ENCODE measurements around the gene FOLR3. TPM values are rescaled to one million over a fixed set of nuclear protein-coding genes. Genes with fewer than 3 reads are reported as not detected.

The FOLR3 gene
- total RNA-seq, 2 experiments from 2014 or later = not detected

DNA sequence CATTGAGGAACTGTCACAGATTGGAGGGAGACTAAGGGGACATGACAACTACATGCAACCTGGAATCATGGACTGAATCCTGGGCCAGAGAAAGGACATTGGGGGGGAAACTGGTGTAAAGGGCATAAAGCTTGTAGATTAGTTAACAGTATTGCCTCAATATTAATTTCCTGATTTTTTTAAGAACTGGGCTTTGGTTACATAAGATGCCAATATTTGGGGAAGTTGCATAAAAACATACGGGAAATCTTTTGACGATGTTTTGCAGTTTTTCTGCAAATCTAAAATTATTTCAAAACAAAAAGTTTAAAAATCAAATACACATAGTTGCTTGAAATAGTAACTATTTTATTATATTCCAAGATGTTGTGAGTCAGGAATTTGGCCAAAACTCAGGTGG is 2.9 kb upstream of the FOLR3 start:
- ChIA-PET POLR2A (no interaction called here), CTCF (ENCODE audit: unreplicated experiment) (no interaction called here)
- H3K79me2 ChIP-seq (ENCODE audit: insufficient read depth, low read depth, low read length) = no peaks in the 10 kb centered on the region
- intact Hi-C loops (cut with micrococcal nuclease; ENCODE audit: unreplicated experiment) = no loop called here
- H3K4me1 ChIP-seq (ENCODE audit: insufficient read depth, low read length, poor library complexity, severe bottlenecking) = no peaks in the 10 kb centered on the region
- BruUV-seq (replicated peaks) = no TSS peak
- no peaks in the 10 kb centered on the region for H3K9me2 ChIP-seq (ENCODE audit: insufficient read depth, low read length)
- no peak for TF ChIP-seq EZH2phosphoT487 (IDR thresholded peaks at IDR 0.05; ENCODE audit: borderline replicate concordance, low read depth, low read length)
- TF ChIP-seq, protein P1, sequence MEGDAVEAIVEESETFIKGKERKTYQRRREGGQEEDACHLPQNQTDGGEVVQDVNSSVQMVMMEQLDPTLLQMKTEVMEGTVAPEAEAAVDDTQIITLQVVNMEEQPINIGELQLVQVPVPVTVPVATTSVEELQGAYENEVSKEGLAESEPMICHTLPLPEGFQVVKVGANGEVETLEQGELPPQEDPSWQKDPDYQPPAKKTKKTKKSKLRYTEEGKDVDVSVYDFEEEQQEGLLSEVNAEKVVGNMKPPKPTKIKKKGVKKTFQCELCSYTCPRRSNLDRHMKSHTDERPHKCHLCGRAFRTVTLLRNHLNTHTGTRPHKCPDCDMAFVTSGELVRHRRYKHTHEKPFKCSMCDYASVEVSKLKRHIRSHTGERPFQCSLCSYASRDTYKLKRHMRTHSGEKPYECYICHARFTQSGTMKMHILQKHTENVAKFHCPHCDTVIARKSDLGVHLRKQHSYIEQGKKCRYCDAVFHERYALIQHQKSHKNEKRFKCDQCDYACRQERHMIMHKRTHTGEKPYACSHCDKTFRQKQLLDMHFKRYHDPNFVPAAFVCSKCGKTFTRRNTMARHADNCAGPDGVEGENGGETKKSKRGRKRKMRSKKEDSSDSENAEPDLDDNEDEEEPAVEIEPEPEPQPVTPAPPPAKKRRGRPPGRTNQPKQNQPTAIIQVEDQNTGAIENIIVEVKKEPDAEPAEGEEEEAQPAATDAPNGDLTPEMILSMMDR (conservative IDR thresholded peaks at IDR 0.05; ENCODE audit: low read length) = no peak
- no peaks in the 10 kb centered on the region for H3K36me3 ChIP-seq (ENCODE audit: insufficient read depth, low read length)
- no peak for DNase-seq (ENCODE audit: low spot score)
- H3K4me3 ChIP-seq (ENCODE audit: low read depth, low read length, poor library complexity, severe bottlenecking) = no peak overlapping the region
- no peaks in the 10 kb centered on the region for H4K20me1 ChIP-seq (ENCODE audit: insufficient read depth, low read length)
- no peak overlapping the region for H3K27ac ChIP-seq (ENCODE audit: low read depth, low read length, poor library complexity, severe bottlenecking)
- peaks cover 13% of the 10 kb centered on the region for H3K9me3 ChIP-seq (ENCODE audit: low read length)
- no peak overlapping the region for H2AFZ ChIP-seq (ENCODE audit: low read length)
- H3K4me2 ChIP-seq (ENCODE audit: low read length) = no peak overlapping the region

DNA sequence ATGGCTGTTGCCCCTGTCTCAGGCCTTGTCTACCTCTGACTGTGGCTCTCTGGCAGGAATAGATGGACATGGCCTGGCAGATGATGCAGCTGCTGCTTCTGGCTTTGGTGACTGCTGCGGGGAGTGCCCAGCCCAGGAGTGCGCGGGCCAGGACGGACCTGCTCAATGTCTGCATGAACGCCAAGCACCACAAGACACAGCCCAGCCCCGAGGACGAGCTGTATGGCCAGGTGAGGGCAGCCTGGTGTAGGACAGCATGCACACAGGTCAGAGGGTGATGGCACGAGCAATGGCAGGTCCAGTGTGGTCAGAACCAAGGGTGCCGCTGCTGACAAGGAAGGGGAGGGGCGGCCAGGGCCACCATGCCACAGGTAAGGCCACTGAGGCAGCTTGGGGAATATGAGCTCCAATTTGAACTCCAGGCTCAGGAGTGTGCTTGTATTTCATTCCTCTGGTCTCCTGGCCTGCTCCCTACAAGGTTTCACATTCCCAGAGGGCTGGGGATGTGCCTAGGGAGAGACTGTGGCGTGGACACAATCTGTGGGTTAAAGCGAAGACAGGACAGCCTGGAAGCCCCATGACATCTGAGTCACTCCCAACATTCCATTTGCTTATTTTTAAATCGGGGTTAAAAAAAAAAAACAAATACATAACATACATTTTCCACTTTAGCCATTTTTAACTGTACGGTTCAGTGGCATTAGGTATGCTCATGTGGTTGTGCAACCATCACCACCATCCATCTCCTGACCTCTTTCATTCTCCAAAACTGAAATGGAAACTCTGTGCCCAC is 562 bp downstream of the FOLR3 start:
- Histone ChIP-seq H3K36me3 (ENCODE audit: insufficient read depth, low read length) (no peaks in the 10 kb centered on the region), H2AFZ (ENCODE audit: low read length) (no peak overlapping the region), H3K9me2 (ENCODE audit: insufficient read depth, low read length) (no peaks in the 10 kb centered on the region), H3K79me2 (ENCODE audit: insufficient read depth, low read depth, low read length) (no peaks in the 10 kb centered on the region), H4K20me1 (ENCODE audit: insufficient read depth, low read length) (no peaks in the 10 kb centered on the region), H3K9me3 (ENCODE audit: low read length) (no peaks in the 10 kb centered on the region), H3K27ac (ENCODE audit: low read depth, low read length, poor library complexity, severe bottlenecking) (no peak overlapping the region), H3K4me3 (ENCODE audit: low read depth, low read length, poor library complexity, severe bottlenecking) (no peak overlapping the region), H3K4me2 (ENCODE audit: low read length) (no peak overlapping the region), H3K4me1 (ENCODE audit: insufficient read depth, low read length, poor library complexity, severe bottlenecking) (no peaks in the 10 kb centered on the region)
- BruUV-seq (replicated peaks) = no TSS peak
- CTCF ChIA-PET (ENCODE audit: unreplicated experiment) = no interaction called here
- POLR2A ChIA-PET = no interaction called here
- no peak for TF ChIP-seq EZH2phosphoT487 (IDR thresholded peaks at IDR 0.05; ENCODE audit: borderline replicate concordance, low read depth, low read length)
- TF ChIP-seq, protein P1 (conservative IDR thresholded peaks at IDR 0.05; ENCODE audit: low read length) = no peak
- DNase-seq (ENCODE audit: low spot score) = no peak
- intact Hi-C loops (cut with micrococcal nuclease; ENCODE audit: unreplicated experiment) = no loop called here

DNA sequence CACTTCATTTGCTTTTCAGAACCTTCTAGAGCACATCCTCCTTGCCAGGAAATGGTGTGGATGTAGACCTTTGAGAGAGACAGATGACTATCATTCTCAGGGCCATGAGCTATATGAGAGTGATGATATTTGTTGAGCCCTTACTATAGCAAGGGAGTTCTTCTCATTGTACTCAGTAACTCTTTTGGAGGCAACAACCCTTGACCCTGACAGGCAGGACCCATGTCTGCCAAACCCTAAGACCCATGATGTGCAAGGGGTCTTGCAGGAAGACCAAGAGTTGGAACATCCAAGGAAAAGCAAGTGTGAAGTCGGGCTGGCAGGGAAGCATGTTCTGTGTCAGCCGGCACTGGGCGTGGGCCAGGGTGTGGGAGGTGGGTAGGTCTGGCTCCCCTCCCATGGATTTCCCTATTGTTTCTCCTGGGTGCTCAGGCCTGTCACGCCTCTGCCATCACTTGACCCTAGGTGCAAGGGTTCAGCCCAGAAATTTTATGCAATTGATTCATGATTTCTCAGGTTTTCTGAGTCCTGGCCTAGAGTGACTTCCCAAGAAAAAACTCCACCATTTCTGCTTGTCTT is 1.2 kb downstream of the FOLR3 start:
- Histone ChIP-seq H3K79me2 (ENCODE audit: insufficient read depth, low read depth, low read length) (no peaks in the 10 kb centered on the region), H3K4me1 (ENCODE audit: insufficient read depth, low read length, poor library complexity, severe bottlenecking) (no peaks in the 10 kb centered on the region), H3K9me3 (ENCODE audit: low read length) (no peaks in the 10 kb centered on the region), H3K4me3 (ENCODE audit: low read depth, low read length, poor library complexity, severe bottlenecking) (no peak overlapping the region), H4K20me1 (ENCODE audit: insufficient read depth, low read length) (no peaks in the 10 kb centered on the region), H3K27ac (ENCODE audit: low read depth, low read length, poor library complexity, severe bottlenecking) (no peak overlapping the region), H3K4me2 (ENCODE audit: low read length) (no peak overlapping the region), H3K9me2 (ENCODE audit: insufficient read depth, low read length) (no peaks in the 10 kb centered on the region), H3K36me3 (ENCODE audit: insufficient read depth, low read length) (no peaks in the 10 kb centered on the region), H2AFZ (ENCODE audit: low read length) (no peak overlapping the region)
- ChIA-PET POLR2A (no interaction called here), CTCF (ENCODE audit: unreplicated experiment) (no interaction called here)
- intact Hi-C loops (cut with micrococcal nuclease; ENCODE audit: unreplicated experiment) = no loop called here
- no peak for DNase-seq (ENCODE audit: low spot score)
- BruUV-seq (replicated peaks) = no TSS peak
- TF ChIP-seq, protein P1 (conservative IDR thresholded peaks at IDR 0.05; ENCODE audit: low read length) = no peak
- no peak for TF ChIP-seq EZH2phosphoT487 (IDR thresholded peaks at IDR 0.05; ENCODE audit: borderline replicate concordance, low read depth, low read length)
